H1 (cell line): ENCODE data around the gene TMA7B. TPM values are rescaled to one million over a fixed set of nuclear protein-coding genes. Genes with fewer than 3 reads are reported as not detected.

Source experiments
- BCL11A ChIP-seq, 2 experiments: IDR thresholded peaks; one replicate each; pipeline ENCODE4 v1.6.1; 2011; ENCODE audit warnings: low read depth in 2 of 2, low read length in 2 of 2, mild to moderate bottlenecking in 2 of 2
- BRCA1 ChIP-seq: IDR thresholded peaks from 2 replicates; pipeline ENCODE4 v1.6.1; 2012; ENCODE audit warnings: low read depth, low read length, improper control_type of control experiment
- CEBPB ChIP-seq: IDR thresholded peaks from 2 replicates; pipeline ENCODE4 v1.6.1; 2012; ENCODE audit warnings: low read depth, low read length
- CHD2 ChIP-seq: IDR thresholded peaks from 2 replicates; pipeline ENCODE4 v1.6.1; 2012; ENCODE audit warnings: low read length, improper control_type of control experiment
- CHD7 ChIP-seq: fragments of 300-600 bp; sonication (generic); IDR thresholded peaks from 2 replicates; pipeline ENCODE4 v1.7.1; 2012; ENCODE audit warnings: low read length, moderate library complexity, mild to moderate bottlenecking, inconsistent platforms; ENCODE audit not compliant: insufficient replicate concordance
- CREB1 ChIP-seq: IDR thresholded peaks from 2 replicates; pipeline ENCODE4 v1.6.1; 2012; ENCODE audit warnings: inconsistent platforms
- HDAC2 ChIP-seq, 2 experiments: fragments of 300-600 bp in 1 of 2; sonication (generic) in 1 of 2; IDR thresholded peaks; 2 replicates each; pipeline ENCODE4 v1.6.1; 2011 to 2012; ENCODE audit warnings: low read depth in 2 of 2, low read length in 2 of 2, mild to moderate bottlenecking in 2 of 2, moderate library complexity in 2 of 2, borderline replicate concordance in 1 of 2, inconsistent platforms in 1 of 2
- KDM1A ChIP-seq: fragments of 200-600, 300-600 bp; sonication (generic); IDR thresholded peaks from 2 replicates; pipeline ENCODE4 v1.7.1; 2016; ENCODE audit warnings: mild to moderate bottlenecking, low read length, borderline replicate concordance
- YY1 ChIP-seq: IDR thresholded peaks from 2 replicates; pipeline ENCODE4 v1.6.1; 2011; ENCODE audit warnings: low read depth, mild to moderate bottlenecking, low read length
- ZNF274 ChIP-seq: IDR thresholded peaks from 2 replicates; pipeline ENCODE4 v1.7.0; 2012; ENCODE audit warnings: low read length, borderline replicate concordance; ENCODE audit errors: extremely low read depth
- polyA plus RNA-seq, 7 experiments: library from polyadenylated mRNA; depleted of rRNA in 3 of 7; stranded (reverse) in 5 of 7; unstranded in 2 of 7; fragments of >200 nt in 5 of 7; fragments of 200-250 nt in 2 of 7; gene quantifications; 1 replicate in 5 of 7; 2 replicates in 1 of 7; 4 replicates in 1 of 7; pipeline versions ENCODE4 v1.2.1 to v1.2.3, GENCODE V29; 2011 to 2013; ENCODE audit warnings: missing spikeins in 2 of 7, mixed read lengths in 2 of 7
- total RNA-seq: library from RNA; stranded (reverse); fragmentation: NEBNext Ultra II Directional; extraction: Animal tissue kit (Norgen Biotek cat#: 25700); gene quantifications from 2 replicates; pipeline ENCODE4 v1.2.1, GENCODE V29; 2021

The TMA7B gene
- total and polyA plus RNA-seq, 2 of the 8 experiments (the other 6 are each of a cell fraction or from before 2014, with no cell fraction given): not detected

DNA sequence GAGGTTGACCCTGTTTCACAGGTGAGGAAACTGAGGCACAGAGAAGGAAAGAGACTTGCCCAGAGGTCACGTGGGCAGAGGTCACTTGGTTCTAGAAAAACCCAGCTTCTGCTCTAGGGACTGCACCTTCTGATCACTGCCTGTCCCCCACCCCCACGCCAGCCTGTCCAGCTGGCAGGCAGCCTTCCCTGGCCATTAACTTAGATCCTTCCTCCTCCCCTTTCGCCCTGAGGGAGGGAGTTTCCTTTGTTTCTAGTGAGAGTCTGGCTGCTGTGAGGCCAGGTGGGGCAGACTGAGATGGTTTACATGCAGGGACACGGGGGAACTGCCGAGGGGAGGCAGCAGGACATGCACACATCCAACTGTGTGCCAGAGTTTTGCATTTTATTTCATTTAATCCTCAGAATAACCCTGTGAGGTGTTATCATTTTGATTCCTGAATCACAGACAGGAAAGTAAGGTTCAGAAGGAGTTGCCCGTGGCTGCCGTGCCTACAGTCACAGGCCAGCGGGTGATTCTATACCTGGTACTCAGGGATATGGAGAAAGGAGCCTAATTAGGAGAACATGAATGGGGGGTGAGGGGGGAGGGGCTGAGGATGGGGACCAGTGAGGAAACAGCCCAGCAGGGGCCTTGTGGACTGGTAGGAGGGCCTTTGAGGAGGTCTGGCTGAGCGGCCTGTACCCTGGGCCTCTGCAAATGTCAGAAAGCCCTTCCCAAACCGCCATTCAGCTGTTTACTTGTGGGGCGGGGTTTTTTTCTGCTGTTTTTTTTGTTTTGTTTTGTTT is 37.9 kb downstream of the TMA7B start (continued):
- TF ChIP-seq CHD7: no peak
- 0 out of 4 replicates have a peak, but pooled peaks of 1 of the 2 experiments have one; percentile 29 for TF ChIP-seq HDAC2 (IDR thresholded peaks at IDR 0.05; ENCODE audit: borderline replicate concordance in 1 of 2, low read depth in 2 of 2, low read length in 2 of 2)
- no peak for TF ChIP-seq ZNF274
- TF ChIP-seq CEBPB: no peak
- no peak for TF ChIP-seq BCL11A (IDR thresholded peaks at IDR 0.05; ENCODE audit: low read depth in 2 of 2, low read length in 2 of 2)
- no peak for TF ChIP-seq YY1
- TF ChIP-seq KDM1A: no peak
- TF ChIP-seq CREB1: no peak
- no peak for TF ChIP-seq CHD2
- no peak for TF ChIP-seq BRCA1
